D721Med (cell line): ENCODE data around the gene DTWD1.

ENCODE experiments used
- DNase-seq: peaks from one replicate; pipeline ENCODE4 v3.0.0; 2011; ENCODE audit warnings: low spot score; ENCODE audit not compliant: insufficient read length
- FAIRE-seq: peaks from 2 replicates; lab custom pipeline; 2011; peaks lifted over from hg19 to GRCh38; lab: Jason Lieb, UNC
- CTCF ChIP-seq: IDR thresholded peaks from 2 replicates; pipeline ENCODE4 v1.5.1; 2012; ENCODE audit warnings: mild to moderate bottlenecking, control low read depth; ENCODE audit not compliant: insufficient read depth; ENCODE audit errors: missing control alignments

Gene DTWD1

GRCh38 chr15:49673861-49674260 is 53.0 kb downstream of the DTWD1 start:
- TF ChIP-seq CTCF: no peak
- no peak for FAIRE-seq
- no peak for DNase-seq

DNA sequence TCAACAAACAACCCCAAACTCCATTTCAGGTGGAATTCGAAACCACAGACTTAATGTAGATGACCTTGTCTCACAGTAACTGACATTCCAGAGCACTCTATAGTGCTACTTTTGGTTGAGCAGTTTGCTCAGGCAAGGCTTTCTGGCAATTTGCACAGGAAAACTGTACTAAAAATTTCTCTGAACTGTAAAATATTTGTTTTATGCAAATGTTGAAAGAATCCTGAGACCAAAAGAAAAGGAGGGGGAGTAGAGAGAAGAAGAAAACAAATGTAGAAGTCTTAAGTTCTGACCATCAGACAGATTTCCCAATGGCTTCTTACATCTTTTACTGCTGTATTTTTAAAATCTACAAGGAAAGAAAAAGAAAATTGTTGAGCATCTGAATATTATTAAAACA is 53.5 kb downstream of the DTWD1 start:
- FAIRE-seq (no peak), DNase-seq (no peak)
- no peak for TF ChIP-seq CTCF

GRCh38 chr15:49675041-49675440 is 54.2 kb downstream of the DTWD1 start:
- TF ChIP-seq CTCF: no peak
- no peak for FAIRE-seq

DNA sequence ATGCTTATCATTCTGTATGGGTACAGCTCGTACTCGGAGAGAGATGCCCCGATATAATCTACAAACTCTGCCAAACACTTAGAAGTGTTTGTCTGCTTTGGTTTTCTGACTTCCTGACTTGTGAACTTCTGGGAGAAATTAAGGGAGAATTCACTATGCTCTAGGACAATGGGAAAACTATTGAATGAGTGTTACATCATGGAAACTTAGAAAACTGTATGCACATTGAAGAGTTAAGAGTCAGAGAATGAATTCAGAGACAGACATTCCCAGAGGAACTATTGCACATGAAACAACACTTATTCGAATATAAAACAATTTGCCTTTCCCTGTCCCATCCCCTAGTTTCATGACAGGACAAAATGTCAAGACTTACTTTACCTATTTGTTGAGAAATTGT is 57.8 kb downstream of the DTWD1 start:
- FAIRE-seq (no peak), DNase-seq (no peak)
- no peak for TF ChIP-seq CTCF

More at GRCh38 chr15:49675041-49675440, 54.2 kb downstream of the DTWD1 start:
- no peak for DNase-seq

DNA sequence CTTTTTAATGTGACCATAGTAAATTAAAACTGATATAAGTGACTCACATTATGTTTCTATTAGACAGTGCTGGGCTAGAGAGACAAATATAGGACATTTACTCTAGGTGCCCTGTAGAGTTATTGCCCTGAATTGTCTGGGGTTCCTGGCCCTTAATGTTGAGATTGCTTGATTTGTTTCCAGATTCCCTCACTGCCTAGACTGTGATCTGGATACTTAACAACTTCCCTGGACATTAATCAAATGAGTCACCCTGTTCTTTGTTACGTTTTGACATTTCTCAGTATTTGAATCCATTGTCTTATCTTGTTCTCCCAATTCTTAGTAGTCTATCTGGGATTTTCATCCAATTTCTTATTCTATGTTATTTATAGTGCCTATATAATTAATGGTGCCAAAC is 65.8 kb downstream of the DTWD1 start:
- DNase-seq (no peak), FAIRE-seq (no peak)
- no peak for TF ChIP-seq CTCF

DNA sequence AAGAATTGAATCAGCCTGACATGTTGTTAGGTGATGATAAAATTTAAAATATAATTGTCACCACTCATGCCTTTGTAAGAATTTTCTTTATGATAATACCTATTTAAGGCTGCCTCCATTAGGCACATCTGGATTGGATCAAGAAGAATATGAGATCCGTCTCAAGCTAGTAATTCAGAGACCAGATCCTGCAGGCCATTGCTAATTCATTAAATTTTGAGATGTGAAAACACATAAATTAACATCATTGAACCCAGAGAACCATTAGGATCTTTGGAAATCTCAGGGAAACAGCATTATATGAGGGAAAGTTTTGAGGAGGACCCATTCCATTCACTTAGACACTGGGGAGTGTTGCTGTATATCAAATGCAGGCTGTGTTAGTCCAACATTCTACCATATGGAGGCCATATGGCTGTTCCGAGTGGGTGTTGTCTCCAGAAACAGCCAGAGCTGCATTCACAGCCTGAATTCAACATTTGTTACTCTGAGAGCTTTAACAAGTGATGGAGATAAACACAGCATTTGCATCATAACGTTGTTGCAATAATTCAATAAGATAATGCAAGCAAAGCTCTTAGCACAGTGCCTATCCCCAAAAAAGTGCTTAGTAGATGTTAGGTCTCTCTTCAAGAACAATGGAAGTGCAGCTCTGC is 67.4 kb downstream of the DTWD1 start:
- FAIRE-seq (no peak), DNase-seq (no peak)
- TF ChIP-seq CTCF: no peak

DNA sequence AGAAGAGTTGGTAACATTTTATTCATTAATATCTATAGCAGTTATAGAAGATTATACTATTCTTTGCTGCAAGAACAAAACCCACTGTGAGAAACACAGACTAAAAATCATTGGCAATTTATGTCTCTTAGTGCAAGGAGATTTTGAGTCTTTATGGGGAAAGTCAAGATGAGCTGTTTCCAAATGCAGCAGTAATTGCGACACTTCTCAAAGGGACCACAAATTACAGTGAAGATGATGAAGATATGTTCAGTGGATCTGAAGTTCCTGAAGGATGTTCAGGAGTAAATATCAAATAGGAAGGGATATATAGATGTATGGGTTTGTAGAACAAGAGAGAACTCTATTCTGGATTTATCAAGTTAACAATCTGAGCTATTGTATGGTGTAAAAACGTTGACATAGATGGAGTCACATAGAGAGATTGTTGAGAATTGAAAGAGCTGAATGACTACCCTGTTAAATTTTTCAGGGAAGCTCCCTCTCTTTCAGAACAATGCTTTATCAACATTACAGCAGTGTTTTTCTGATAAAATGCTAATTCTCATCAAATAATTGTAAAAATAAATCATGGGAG is 71.8 kb downstream of the DTWD1 start:
- no peak for TF ChIP-seq CTCF
- FAIRE-seq: no peak
- no peak for DNase-seq
